ENCODE data around the gene NLRP2B.

DNA sequence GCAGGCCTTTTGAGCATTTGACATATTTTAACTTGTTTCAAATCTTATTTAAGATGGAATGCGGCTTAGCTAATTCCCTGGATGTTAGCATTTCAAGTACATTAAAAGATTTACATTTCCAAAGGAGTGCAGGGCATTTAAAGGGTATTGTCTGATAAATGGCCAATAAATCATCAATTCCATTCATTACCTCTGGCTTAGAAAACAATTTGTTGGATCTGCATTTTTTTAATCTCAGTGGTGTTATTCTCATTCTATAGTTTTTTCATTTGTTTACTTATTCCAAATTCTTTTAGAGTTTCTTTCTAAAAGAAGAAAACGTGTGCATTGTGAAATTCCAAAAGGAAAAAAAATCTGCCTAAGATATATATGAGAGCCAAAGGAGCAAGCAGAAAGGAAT, 1.3 kb upstream of the NLRP2B start:
- TF ChIP-seq, protein P1, sequence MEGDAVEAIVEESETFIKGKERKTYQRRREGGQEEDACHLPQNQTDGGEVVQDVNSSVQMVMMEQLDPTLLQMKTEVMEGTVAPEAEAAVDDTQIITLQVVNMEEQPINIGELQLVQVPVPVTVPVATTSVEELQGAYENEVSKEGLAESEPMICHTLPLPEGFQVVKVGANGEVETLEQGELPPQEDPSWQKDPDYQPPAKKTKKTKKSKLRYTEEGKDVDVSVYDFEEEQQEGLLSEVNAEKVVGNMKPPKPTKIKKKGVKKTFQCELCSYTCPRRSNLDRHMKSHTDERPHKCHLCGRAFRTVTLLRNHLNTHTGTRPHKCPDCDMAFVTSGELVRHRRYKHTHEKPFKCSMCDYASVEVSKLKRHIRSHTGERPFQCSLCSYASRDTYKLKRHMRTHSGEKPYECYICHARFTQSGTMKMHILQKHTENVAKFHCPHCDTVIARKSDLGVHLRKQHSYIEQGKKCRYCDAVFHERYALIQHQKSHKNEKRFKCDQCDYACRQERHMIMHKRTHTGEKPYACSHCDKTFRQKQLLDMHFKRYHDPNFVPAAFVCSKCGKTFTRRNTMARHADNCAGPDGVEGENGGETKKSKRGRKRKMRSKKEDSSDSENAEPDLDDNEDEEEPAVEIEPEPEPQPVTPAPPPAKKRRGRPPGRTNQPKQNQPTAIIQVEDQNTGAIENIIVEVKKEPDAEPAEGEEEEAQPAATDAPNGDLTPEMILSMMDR (IDR thresholded peaks at IDR 0.05; ENCODE audit: poor library complexity): no peak
- no peak for TF ChIP-seq EZH2 (IDR thresholded peaks at IDR 0.05; ENCODE audit: borderline replicate concordance)

All from hepatocyte (in vitro differentiated cells).